ENCODE measurements around the gene FRMD1.

FRMD1 gene

GRCh38 chr6:168078943-168079405 lies at the start of gene FRMD1:
FRMD1 (minus strand) TSS chr6:168079212; CDS start chr6:168079094, 118 bp downstream.
- no peak for DNase-seq (ENCODE audit: low read depth, low spot score)

GRCh38 chr6:168128006-168128630 lies 49.1 kb upstream of the FRMD1 start:
- DNase-seq (ENCODE audit: low read depth, low spot score), result no peak

- DNase-seq (ENCODE audit: low read depth, low spot score), result no peak
Observed at GRCh38 chr6:168127384-168127868, 48.4 kb upstream of the FRMD1 start.

- no peak for DNase-seq (ENCODE audit: low read depth, low spot score)
Observed at GRCh38 chr6:168126566-168127383, 47.8 kb upstream of the FRMD1 start.

- no peak for DNase-seq (ENCODE audit: low read depth, low spot score)
Observed at GRCh38 chr6:168125429-168126001, 46.5 kb upstream of the FRMD1 start.

GRCh38 chr6:168124921-168125320 lies 45.9 kb upstream of the FRMD1 start:
- no peak for DNase-seq (ENCODE audit: low read depth, low spot score)

- DNase-seq (ENCODE audit: low read depth, low spot score), result no peak
Observed at GRCh38 chr6:168124158-168124557, 45.1 kb upstream of the FRMD1 start.

GRCh38 chr6:168123165-168123911 lies 44.3 kb upstream of the FRMD1 start:
- no peak for DNase-seq (ENCODE audit: low read depth, low spot score)

- DNase-seq (ENCODE audit: low read depth, low spot score), result no peak
Observed at GRCh38 chr6:168122521-168122920, 43.5 kb upstream of the FRMD1 start.

GRCh38 chr6:168122011-168122410 lies 43.0 kb upstream of the FRMD1 start:
- no peak for DNase-seq (ENCODE audit: low read depth, low spot score)

- DNase-seq (ENCODE audit: low read depth, low spot score), result no peak
Observed at GRCh38 chr6:168121303-168121665, 42.3 kb upstream of the FRMD1 start.

- DNase-seq (ENCODE audit: low read depth, low spot score), result no peak
Observed at GRCh38 chr6:168120390-168121302, 41.6 kb upstream of the FRMD1 start.

GRCh38 chr6:168119539-168119938 lies 40.5 kb upstream of the FRMD1 start:
- DNase-seq (ENCODE audit: low read depth, low spot score), result no peak

- DNase-seq (ENCODE audit: low read depth, low spot score), result no peak
Observed at GRCh38 chr6:168118935-168119334, 39.9 kb upstream of the FRMD1 start.

GRCh38 chr6:168117942-168118341 lies 38.9 kb upstream of the FRMD1 start:
- no peak for DNase-seq (ENCODE audit: low read depth, low spot score)

- no peak for DNase-seq (ENCODE audit: low read depth, low spot score)
Observed at GRCh38 chr6:168116975-168117899, 38.2 kb upstream of the FRMD1 start.

GRCh38 chr6:168116438-168116974 lies 37.5 kb upstream of the FRMD1 start:
- DNase-seq (ENCODE audit: low read depth, low spot score), result no peak

GRCh38 chr6:168115748-168116437 lies 36.9 kb upstream of the FRMD1 start:
- no peak for DNase-seq (ENCODE audit: low read depth, low spot score)

GRCh38 chr6:168113226-168113625 lies 34.2 kb upstream of the FRMD1 start:
- DNase-seq (ENCODE audit: low read depth, low spot score), result no peak

Data from iPS DF 19.7 (cell line).